Endothelial cell (in vitro differentiated cells): ENCODE measurements around the gene PLTP. TPM values are rescaled to one million over a fixed set of nuclear protein-coding genes. Genes with fewer than 3 reads are reported as not detected.
"Not testable (repeated sequence)": the region's sequence is repeated elsewhere in the genome, so short reads cannot be mapped to it uniquely, and the experiment has no call there.

Experiments
- DNase-seq: peaks from one replicate; pipeline ENCODE4 v3.0.0; 2021; ENCODE audit warnings: low spot score
- H3K27ac Mint-ChIP-seq: one replicate; pipeline ENCODE4 v1.8.0; 2021; ENCODE audit warnings: mixed read lengths, inconsistent platforms; ENCODE audit not compliant: unreplicated experiment
- H3K27me3 Mint-ChIP-seq: one replicate; pipeline ENCODE4 v1.8.0; 2021; ENCODE audit warnings: mild to moderate bottlenecking, moderate library complexity, mixed read lengths, inconsistent platforms; ENCODE audit not compliant: unreplicated experiment
- H3K36me3 Mint-ChIP-seq: one replicate; pipeline ENCODE4 v1.8.0; 2021; ENCODE audit warnings: mild to moderate bottlenecking, low read depth, mixed read lengths, inconsistent platforms; ENCODE audit not compliant: unreplicated experiment
- H3K4me1 Mint-ChIP-seq: one replicate; pipeline ENCODE4 v1.8.0; 2021; ENCODE audit warnings: mild to moderate bottlenecking, mixed read lengths, inconsistent platforms; ENCODE audit not compliant: unreplicated experiment
- H3K4me3 Mint-ChIP-seq: one replicate; pipeline ENCODE4 v1.8.0; 2021; ENCODE audit warnings: mild to moderate bottlenecking, mixed read lengths, inconsistent platforms; ENCODE audit not compliant: unreplicated experiment
- H3K9me3 Mint-ChIP-seq: one replicate; pipeline ENCODE4 v1.8.0; 2021; ENCODE audit warnings: mixed read lengths, inconsistent platforms; ENCODE audit not compliant: unreplicated experiment
- total RNA-seq: library from RNA; stranded (reverse); fragmentation: NEBNext Ultra II Directional; extraction: Animal tissue kit (Norgen Biotek cat#: 25700); gene quantifications from one replicate; pipeline ENCODE4 v1.2.1, GENCODE V29; 2021; ENCODE audit not compliant: unreplicated experiment
- TF ChIP-seq, protein P1 (sequence below): fragments of 200-600 bp; sonication (generic); IDR thresholded peaks from one replicate; pipeline ENCODE4 v1.5.0; 2021; ENCODE audit warnings: antibody characterized with exemption; ENCODE audit not compliant: unreplicated experiment

Gene PLTP
- total RNA-seq, 1 donor from 2014 or later, result 41.3 TPM

DNA sequence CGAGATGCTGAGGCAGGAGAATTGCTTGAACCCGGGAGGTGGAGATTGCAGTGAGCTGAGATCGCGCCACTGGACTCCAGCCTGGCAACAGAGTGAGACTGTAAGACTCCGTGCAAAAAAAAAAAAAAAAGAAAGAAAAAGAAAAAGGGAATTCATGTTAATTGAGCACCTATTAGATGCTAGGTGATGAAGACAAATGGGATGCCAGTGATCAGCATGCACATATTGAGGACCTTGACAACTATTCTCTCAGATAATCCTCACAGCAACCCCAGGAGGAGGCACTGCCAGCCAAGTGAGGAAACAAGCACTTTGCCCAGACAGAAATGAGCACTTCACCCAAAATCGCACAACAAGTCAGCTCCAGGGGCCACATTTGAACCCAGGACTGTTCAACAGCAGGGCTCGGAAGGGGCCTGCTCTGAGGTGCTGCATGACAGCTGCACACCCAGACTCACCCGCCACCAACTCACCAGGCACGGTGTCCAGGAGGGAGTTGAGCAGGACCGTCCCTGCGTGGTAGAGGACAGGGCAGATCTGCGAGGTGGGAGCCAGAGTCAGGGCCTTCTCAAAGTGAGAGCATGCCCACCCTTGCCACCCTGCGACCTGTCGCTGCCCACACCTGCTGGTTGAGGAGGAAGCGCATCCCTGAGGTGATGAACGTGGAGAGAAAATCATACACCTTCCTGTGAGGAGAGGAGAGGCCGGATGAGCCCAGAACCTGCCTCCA, 4.6 kb downstream of the PLTP start:
- Mint-ChIP-seq H3K36me3 (peaks cover 15% of the 10 kb centered on the region), H3K27me3 (peaks cover 10% of the 10 kb centered on the region)

DNA sequence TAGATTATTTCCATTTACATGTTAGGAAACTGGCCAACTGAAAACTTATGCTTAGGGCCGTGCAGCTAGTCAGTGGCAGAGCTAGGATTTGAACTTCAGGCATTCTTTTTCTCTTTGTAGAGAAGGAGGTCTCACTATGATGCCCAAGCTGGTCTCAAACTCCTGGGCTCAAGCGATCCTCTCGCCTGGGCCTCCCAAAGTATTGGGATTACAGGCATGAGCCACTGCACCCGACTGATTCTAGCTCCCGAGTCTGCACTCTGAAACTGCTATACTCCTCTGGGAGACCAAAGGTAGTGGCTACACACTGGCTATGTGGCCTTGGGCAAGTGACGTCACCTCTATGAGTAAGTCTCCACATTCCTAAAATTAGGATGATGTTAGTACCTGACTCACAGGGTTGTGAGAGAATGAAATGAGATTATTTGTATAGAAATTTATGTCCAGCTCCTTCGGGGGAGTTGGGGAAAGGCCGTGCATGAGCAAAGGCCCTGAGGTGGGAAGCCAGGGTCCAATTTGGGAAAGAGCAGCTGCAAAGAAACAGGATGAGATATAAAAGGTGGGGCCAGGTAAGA, 6.4 kb downstream of the PLTP start:
- H3K9me3 Mint-ChIP-seq, result no peaks in the 10 kb centered on the region
- no peak for DNase-seq
- TF ChIP-seq, protein P1, sequence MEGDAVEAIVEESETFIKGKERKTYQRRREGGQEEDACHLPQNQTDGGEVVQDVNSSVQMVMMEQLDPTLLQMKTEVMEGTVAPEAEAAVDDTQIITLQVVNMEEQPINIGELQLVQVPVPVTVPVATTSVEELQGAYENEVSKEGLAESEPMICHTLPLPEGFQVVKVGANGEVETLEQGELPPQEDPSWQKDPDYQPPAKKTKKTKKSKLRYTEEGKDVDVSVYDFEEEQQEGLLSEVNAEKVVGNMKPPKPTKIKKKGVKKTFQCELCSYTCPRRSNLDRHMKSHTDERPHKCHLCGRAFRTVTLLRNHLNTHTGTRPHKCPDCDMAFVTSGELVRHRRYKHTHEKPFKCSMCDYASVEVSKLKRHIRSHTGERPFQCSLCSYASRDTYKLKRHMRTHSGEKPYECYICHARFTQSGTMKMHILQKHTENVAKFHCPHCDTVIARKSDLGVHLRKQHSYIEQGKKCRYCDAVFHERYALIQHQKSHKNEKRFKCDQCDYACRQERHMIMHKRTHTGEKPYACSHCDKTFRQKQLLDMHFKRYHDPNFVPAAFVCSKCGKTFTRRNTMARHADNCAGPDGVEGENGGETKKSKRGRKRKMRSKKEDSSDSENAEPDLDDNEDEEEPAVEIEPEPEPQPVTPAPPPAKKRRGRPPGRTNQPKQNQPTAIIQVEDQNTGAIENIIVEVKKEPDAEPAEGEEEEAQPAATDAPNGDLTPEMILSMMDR, result no peak
- no peak overlapping the region for H3K4me3 Mint-ChIP-seq
- no peak overlapping the region for H3K27ac Mint-ChIP-seq
- H3K27me3 Mint-ChIP-seq, result peaks cover 8% of the 10 kb centered on the region
- peaks cover 15% of the 10 kb centered on the region for H3K36me3 Mint-ChIP-seq
- H3K4me1 Mint-ChIP-seq, result peaks cover 2% of the 10 kb centered on the region

More for the DNA sequence above, 4.6 kb downstream of the PLTP start:
- no peak overlapping the region for H3K27ac Mint-ChIP-seq
- H3K9me3 Mint-ChIP-seq, result no peaks in the 10 kb centered on the region
- H3K4me3 Mint-ChIP-seq, result no peak overlapping the region
- DNase-seq, result no peak
- H3K4me1 Mint-ChIP-seq, result peaks cover 3% of the 10 kb centered on the region
- TF ChIP-seq, protein P1, result no peak

DNA sequence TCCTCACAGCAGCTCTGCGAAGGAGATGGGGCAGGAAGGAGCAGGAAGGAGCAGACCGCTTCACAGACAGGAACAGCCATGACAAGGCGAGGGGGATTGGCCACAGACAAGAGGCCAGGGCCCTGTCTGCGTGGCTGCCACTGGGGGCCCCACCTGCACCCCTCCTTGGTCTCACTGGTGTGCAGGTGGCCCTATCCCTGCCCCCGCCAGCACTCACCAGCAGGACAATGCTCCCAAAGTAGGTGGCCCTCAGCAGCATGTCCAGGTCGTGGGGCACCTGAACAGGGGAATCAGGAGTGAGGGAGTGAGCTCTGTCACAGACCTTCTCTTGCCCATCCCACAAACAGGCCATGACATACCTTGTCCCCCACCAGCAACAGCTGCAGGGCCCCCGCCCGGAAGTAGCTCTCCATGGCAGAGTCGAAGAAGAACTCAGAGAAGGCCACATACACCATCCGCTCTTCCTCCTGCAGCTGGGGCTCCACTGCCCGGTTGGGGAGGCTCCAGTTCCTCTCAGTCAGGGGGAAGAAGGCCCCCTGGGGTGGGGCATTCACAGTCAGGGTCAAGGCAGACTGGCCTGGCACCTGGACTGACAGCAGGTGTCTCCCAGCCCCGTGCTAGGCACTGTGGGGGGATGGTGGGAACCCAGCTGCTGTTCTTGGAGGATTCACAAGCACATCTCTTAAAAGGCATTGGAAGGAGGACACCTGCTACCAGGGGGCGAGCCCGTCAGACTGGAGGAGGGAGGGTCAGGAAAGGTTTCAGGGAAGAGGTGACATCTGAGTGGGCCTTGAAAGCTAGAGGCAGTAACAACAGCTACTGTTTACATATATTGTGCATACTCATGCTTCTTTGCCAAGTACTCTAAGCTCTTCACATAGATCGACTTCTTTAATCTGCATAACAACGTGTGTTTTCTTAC, 7.1 kb downstream of the PLTP start:
- Mint-ChIP-seq H3K9me3 (no peaks in the 10 kb centered on the region), H3K27me3 (peaks cover 7% of the 10 kb centered on the region), H3K4me1 (no peaks in the 10 kb centered on the region), H3K36me3 (peaks cover 15% of the 10 kb centered on the region), H3K27ac (no peak overlapping the region), H3K4me3 (no peak overlapping the region)
- TF ChIP-seq, protein P1, result no peak
- no peak for DNase-seq

DNA sequence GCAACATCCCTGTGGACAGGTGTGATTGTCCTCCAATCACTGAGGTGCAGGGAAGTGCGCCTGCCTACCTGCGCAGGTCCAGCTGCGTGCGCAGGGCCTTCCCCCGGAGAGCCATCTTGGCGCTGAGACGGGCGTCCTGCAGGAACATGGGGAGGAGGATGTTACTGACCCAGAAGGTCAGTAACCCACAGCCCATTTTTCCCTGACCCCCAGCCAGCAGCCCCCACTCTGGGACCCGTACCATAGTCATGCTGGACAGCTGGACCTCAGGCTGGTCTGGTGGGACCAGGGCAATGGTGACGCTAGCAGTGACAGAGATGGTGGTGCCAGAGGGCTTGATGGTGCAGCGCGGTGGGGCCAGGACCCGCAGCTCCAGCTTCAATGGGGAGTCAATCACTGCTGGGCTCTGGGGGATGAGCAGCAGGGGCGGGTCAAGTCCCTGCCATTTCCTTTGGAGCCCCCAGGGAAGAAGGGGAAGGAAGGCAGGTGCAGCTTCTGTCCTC, 9.7 kb downstream of the PLTP start:
- Mint-ChIP-seq H3K36me3 (peaks cover 19% of the 10 kb centered on the region), H3K4me1 (no peaks in the 10 kb centered on the region), H3K27me3 (peaks cover 4% of the 10 kb centered on the region), H3K9me3 (no peaks in the 10 kb centered on the region), H3K4me3 (no peak overlapping the region), H3K27ac (no peak overlapping the region)
- no peak for DNase-seq
- TF ChIP-seq, protein P1, result no peak

DNA sequence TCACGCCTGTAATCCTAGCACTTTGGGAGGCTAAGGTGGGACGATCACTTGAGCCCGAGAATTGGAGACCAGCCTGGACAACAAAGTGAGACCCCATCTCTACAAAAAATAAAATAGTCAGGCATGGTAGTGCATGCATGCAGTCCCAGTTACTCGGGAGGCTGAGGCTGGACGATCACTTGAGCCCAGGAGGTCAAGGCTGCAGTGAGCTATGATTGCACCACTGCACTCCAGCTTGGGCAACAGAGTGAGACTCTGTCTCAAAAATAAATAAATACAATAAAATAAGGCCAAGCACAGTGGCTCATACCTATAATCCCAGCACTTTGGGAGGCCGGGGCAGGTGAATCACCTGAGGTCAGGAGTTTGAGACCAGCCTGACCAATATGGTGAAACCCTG, 10.6 kb downstream of the PLTP start:
- not testable (repeated sequence) for H3K4me3 Mint-ChIP-seq, H3K9me3 Mint-ChIP-seq, H3K27ac Mint-ChIP-seq, DNase-seq, H3K4me1 Mint-ChIP-seq, H3K27me3 Mint-ChIP-seq
- peaks cover 17% of the 10 kb centered on the region for H3K36me3 Mint-ChIP-seq
